Mucosa of descending colon (tissue), 3 donors: ENCODE data around the gene ACTN4. TPM values are rescaled to one million over a fixed set of nuclear protein-coding genes. Genes with fewer than 3 reads are reported as not detected.
A peak's percentile ranks its signal among the peaks of the same experiment; 100 is the strongest.

Source experiments
- ATAC-seq: fragments of 200-7000 bp; cut with Tn5 transposase; one replicate; pipeline ENCODE4 v1.9.1; 2020; ENCODE audit warnings: mild to moderate bottlenecking, moderate library complexity
- DNase-seq, 3 donors: peaks; one replicate each; pipeline ENCODE4 v3.0.0-alpha.2; 2020
- H3K36me3 ChIP-seq: fragments of 200-600 bp; one replicate; pipeline ENCODE4 v1.8.0; 2021; ENCODE audit warnings: low read depth, mild to moderate bottlenecking
- H3K4me1 ChIP-seq: fragments of 200-600 bp; one replicate; pipeline ENCODE4 v1.8.0; 2021; ENCODE audit warnings: low read depth, mild to moderate bottlenecking
- H3K4me3 ChIP-seq: fragments of 200-600 bp; one replicate; pipeline ENCODE4 v1.8.0; 2021; ENCODE audit warnings: mild to moderate bottlenecking
- H3K9me3 ChIP-seq: fragments of 200-600 bp; one replicate; pipeline ENCODE4 v1.8.0; 2021; ENCODE audit warnings: mild to moderate bottlenecking
- intact Hi-C, 2 donors: fragments of 100-400 bp; cut with DNase I in 1 of 2; cut with micrococcal nuclease in 1 of 2; formaldehyde crosslinking; loops; one replicate each; pipeline versions ENCODE4 v1.11.0 to v1.11.1; 2022; cut with DNase I, micrococcal nuclease
- total RNA-seq, 3 donors: library from RNA; stranded (reverse); fragmentation: NEBNext Ultra II Directional in 2 of 3; extraction: Animal tissue kit (Norgen Biotek cat#: 25700) in 2 of 3; gene quantifications; one replicate each; pipeline versions ENCODE4 v1.2.1 to v1.2.4, GENCODE V29; 2021 to 2023
- TF ChIP-seq, protein P1 (sequence below): fragments of 200-600 bp; IDR thresholded peaks from one replicate; pipeline ENCODE4 v1.8.0; 2022; ENCODE audit warnings: antibody characterized with exemption, mild to moderate bottlenecking
- donor health status: DM: no; HTN: no; CAD: no; lungs with moderate emphysema.
- donor health status: DM: no; HTN: no; CAD: no.
- donor health status: DM: no; HTN: yes; CAD: no.

Gene ACTN4
- total RNA-seq, 3 donors from 2014 or later: 566 to 1,080 (median 1,014) TPM

GRCh38 chr19:38642176-38642575 is 5.3 kb upstream of the ACTN4 start:
- DNase-seq: peak in 1 of 3 donors; percentile 12
- no peak for ATAC-seq
- no peaks in the 10 kb centered on the region for H3K36me3 ChIP-seq
- no peaks in the 10 kb centered on the region for H3K9me3 ChIP-seq
- peaks cover 22% of the 10 kb centered on the region for H3K4me1 ChIP-seq
- intact Hi-C loops: no loop called here
- no peak overlapping the region for H3K4me3 ChIP-seq
- TF ChIP-seq, protein P1, sequence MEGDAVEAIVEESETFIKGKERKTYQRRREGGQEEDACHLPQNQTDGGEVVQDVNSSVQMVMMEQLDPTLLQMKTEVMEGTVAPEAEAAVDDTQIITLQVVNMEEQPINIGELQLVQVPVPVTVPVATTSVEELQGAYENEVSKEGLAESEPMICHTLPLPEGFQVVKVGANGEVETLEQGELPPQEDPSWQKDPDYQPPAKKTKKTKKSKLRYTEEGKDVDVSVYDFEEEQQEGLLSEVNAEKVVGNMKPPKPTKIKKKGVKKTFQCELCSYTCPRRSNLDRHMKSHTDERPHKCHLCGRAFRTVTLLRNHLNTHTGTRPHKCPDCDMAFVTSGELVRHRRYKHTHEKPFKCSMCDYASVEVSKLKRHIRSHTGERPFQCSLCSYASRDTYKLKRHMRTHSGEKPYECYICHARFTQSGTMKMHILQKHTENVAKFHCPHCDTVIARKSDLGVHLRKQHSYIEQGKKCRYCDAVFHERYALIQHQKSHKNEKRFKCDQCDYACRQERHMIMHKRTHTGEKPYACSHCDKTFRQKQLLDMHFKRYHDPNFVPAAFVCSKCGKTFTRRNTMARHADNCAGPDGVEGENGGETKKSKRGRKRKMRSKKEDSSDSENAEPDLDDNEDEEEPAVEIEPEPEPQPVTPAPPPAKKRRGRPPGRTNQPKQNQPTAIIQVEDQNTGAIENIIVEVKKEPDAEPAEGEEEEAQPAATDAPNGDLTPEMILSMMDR: no peak

GRCh38 chr19:38644719-38645118 is 2.7 kb upstream of the ACTN4 start:
- Histone ChIP-seq H3K9me3 (no peaks in the 10 kb centered on the region), H3K36me3 (no peaks in the 10 kb centered on the region), H3K4me3 (no peak overlapping the region), H3K4me1 (peaks cover 22% of the 10 kb centered on the region)
- DNase-seq (peak in 2 of 3 donors; percentile 61 to 67), ATAC-seq (peak; percentile 47)
- intact Hi-C loops: no loop called here
- TF ChIP-seq, protein P1: no peak

DNA sequence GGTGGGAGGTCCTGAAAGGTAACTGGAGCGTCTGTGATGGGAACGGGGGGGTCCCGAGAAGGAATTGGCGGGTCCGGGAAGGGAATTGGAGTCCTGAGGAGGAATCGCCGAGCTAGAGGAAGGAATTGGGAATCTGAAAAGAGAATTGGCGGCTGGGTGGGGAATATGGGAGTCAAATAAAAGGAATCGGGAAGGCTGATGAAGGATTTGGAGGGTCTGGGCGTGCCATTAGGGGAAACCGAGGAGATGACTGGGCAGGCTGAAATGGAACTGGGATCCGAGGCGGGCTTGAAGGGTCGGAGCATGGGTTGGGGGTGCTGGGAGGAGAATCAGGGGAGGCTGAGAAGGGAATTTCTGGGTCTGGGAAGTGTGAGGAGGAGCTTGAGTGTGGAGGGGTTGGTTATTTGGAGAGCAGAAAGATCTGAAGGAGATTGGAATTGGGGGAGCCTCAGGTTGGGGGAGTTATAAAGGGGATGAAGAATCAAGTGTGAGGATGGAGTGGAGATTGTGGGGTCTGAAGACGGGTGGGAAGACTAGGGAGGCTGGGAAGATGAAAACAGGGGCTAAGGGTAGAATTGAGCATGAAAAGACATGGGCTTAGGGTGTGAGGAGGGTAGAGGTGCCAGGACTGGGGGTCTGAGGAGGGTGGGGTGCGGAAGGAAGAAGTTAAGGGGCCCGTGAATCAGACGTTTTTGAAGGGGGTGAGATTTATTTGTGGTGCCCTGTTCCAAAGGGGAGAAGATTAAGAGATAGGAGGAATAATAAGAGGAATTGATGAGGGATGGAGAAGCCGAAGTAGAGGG is 718 bp downstream of the ACTN4 start:
- TF ChIP-seq, protein P1: no peak
- peak overlapping the region; percentile 98 for H3K4me3 ChIP-seq
- H3K4me1 ChIP-seq: peaks cover 43% of the 10 kb centered on the region
- DNase-seq (peak; percentile 7 to 51 (median 24)), ATAC-seq (no peak)
- intact Hi-C loops: no loop called here
- no peaks in the 10 kb centered on the region for H3K9me3 ChIP-seq
- no peaks in the 10 kb centered on the region for H3K36me3 ChIP-seq

GRCh38 chr19:38648769-38649304 is 1.4 kb downstream of the ACTN4 start:
- Histone ChIP-seq H3K4me3 (peak overlapping the region; percentile 98), H3K4me1 (peaks cover 49% of the 10 kb centered on the region), H3K9me3 (no peaks in the 10 kb centered on the region), H3K36me3 (no peaks in the 10 kb centered on the region)
- intact Hi-C loops: no loop called here
- DNase-seq (peak in 2 of 3 donors; percentile 31), ATAC-seq (no peak)
- TF ChIP-seq, protein P1: no peak

GRCh38 chr19:38649305-38650171 is 2.1 kb downstream of the ACTN4 start:
- TF ChIP-seq, protein P1: no peak
- H3K4me3 ChIP-seq: peak overlapping the region; percentile 98
- DNase-seq (peak; percentile 88), ATAC-seq (peak; percentile 61)
- H3K9me3 ChIP-seq: no peaks in the 10 kb centered on the region
- peaks cover 53% of the 10 kb centered on the region for H3K4me1 ChIP-seq
- intact Hi-C loops: no loop called here
- no peaks in the 10 kb centered on the region for H3K36me3 ChIP-seq
